Stimulated activated CD8-positive, alpha-beta memory T cell treated with anti-CD3 and anti-CD28 coated beads, Interleukin-7, amount 100 ng/mL, for 4 hours (primary cell): ENCODE measurements around the gene ASB14.
"Not testable (repeated sequence)": the region's sequence is repeated elsewhere in the genome, so short reads cannot be mapped to it uniquely, and the experiment has no call there.

Experiments used
- DNase-seq, 2 donors: peaks; one replicate each; pipeline ENCODE4 v3.0.0-alpha.2; 2020; ENCODE audit warnings: low read depth in 2 of 2

The ASB14 gene

GRCh38 chr3:57292159-57292896, at the start of gene ASB14:
Gene ASB14 (minus strand): TSS chr3:57292685. CDS start chr3:57292033, 652 bp downstream.
- no peak for DNase-seq

GRCh38 chr3:57339071-57339642, 46.7 kb upstream of the ASB14 start:
- not testable (repeated sequence) for DNase-seq

GRCh38 chr3:57338272-57339070, 46.0 kb upstream of the ASB14 start:
- not testable (repeated sequence) for DNase-seq

- no peak for DNase-seq
Measured at GRCh38 chr3:57335283-57335938, 42.9 kb upstream of the ASB14 start.

- DNase-seq = no peak
Measured at GRCh38 chr3:57331078-57331610, 38.7 kb upstream of the ASB14 start.

- not testable (repeated sequence) for DNase-seq
Measured at GRCh38 chr3:57326498-57326897, 34.0 kb upstream of the ASB14 start.

GRCh38 chr3:57314204-57314603, 21.7 kb upstream of the ASB14 start:
- DNase-seq = no peak

- no peak for DNase-seq
Measured at GRCh38 chr3:57309769-57310360, 17.4 kb upstream of the ASB14 start.

GRCh38 chr3:57303520-57303919, 11.0 kb upstream of the ASB14 start:
- not testable (repeated sequence) for DNase-seq

- no peak for DNase-seq
Measured at GRCh38 chr3:57298041-57298440, 5.6 kb upstream of the ASB14 start.

- no peak for DNase-seq
Measured at GRCh38 chr3:57292897-57293526, 527 bp upstream of the ASB14 start.

GRCh38 chr3:57288403-57288802, 4.1 kb downstream of the ASB14 start:
- DNase-seq = no peak

GRCh38 chr3:57287205-57287604, 5.3 kb downstream of the ASB14 start:
- DNase-seq = no peak

GRCh38 chr3:57283334-57283733, 9.2 kb downstream of the ASB14 start:
- DNase-seq = no peak

GRCh38 chr3:57281715-57282114, 10.8 kb downstream of the ASB14 start:
- no peak for DNase-seq

- no peak for DNase-seq
Measured at GRCh38 chr3:57279685-57280084, 12.8 kb downstream of the ASB14 start.

GRCh38 chr3:57278237-57278636, 14.2 kb downstream of the ASB14 start:
- DNase-seq = no peak

- DNase-seq = no peak
Measured at GRCh38 chr3:57275393-57275792, 17.1 kb downstream of the ASB14 start.

- no peak for DNase-seq
Measured at GRCh38 chr3:57274845-57275244, 17.6 kb downstream of the ASB14 start.

GRCh38 chr3:57268416-57268815, 24.1 kb downstream of the ASB14 start:
- DNase-seq = no peak

GRCh38 chr3:57261929-57262328, 30.6 kb downstream of the ASB14 start:
- no peak for DNase-seq
